H1 (cell line): ENCODE data around the gene STK36. TPM values are rescaled to one million over a fixed set of nuclear protein-coding genes. Genes with fewer than 3 reads are reported as not detected.

Experiments
- CTCF ChIA-PET: fragments of 300-600 bp; sonication (Branson Sonifier 250); formaldehyde crosslinking; loops from one replicate; lab custom pipeline; 2021; ENCODE audit not compliant: partially characterized antibody; lab: Charles Lee
- POLR2A ChIA-PET: fragments of 300-600 bp; sonication (Branson Sonifier 250); formaldehyde crosslinking; loops from one replicate; lab custom pipeline; 2021; ENCODE audit warnings: inconsistent platforms; ENCODE audit not compliant: partially characterized antibody; lab: Charles Lee
- DNase-seq, 2 experiments: peaks; one replicate each; pipeline versions ENCODE4 v3.0.0 to v3.0.0-alpha.2; 2010 to 2022; ENCODE audit warnings: low spot score in 2 of 2, low read depth in 1 of 2, mixed read lengths in 1 of 2
- FAIRE-seq: peaks from 2 replicates; lab custom pipeline; 2011; peaks lifted over from hg19 to GRCh38; lab: Jason Lieb, UNC
- H2AFZ ChIP-seq: 2 replicates; pipeline ENCODE4 v1.8.1; 2012; ENCODE audit warnings: low read length, inconsistent platforms
- H2AK5ac ChIP-seq: 2 replicates; pipeline ENCODE4 v1.6.1; 2013; ENCODE audit warnings: low read depth, low read length
- H2BK120ac ChIP-seq: replicated peaks from 2 replicates; pipeline ENCODE3; 2013; ENCODE audit warnings: low read depth, low read length, inconsistent platforms
- H2BK12ac ChIP-seq: 2 replicates; pipeline ENCODE4 v1.6.1; 2013; ENCODE audit warnings: low read depth, low read length
- H2BK15ac ChIP-seq: 2 replicates; pipeline ENCODE4 v1.6.1; 2013; ENCODE audit warnings: low read length
- H2BK20ac ChIP-seq: 2 replicates; pipeline ENCODE4 v1.6.1; 2013; ENCODE audit warnings: low read length
- H2BK5ac ChIP-seq: 2 replicates; pipeline ENCODE4 v1.6.1; 2013; ENCODE audit warnings: low read depth, low read length
- H3K14ac ChIP-seq: 2 replicates; pipeline ENCODE4 v1.6.1; 2013; ENCODE audit warnings: inconsistent platforms; ENCODE audit not compliant: insufficient read length
- H3K18ac ChIP-seq: 2 replicates; pipeline ENCODE4 v1.6.1; 2013; ENCODE audit warnings: low read length; ENCODE audit errors: extremely low read depth
- H3K23ac ChIP-seq: 2 replicates; pipeline ENCODE4 v1.6.1; 2013; ENCODE audit warnings: inconsistent platforms; ENCODE audit not compliant: insufficient read length
- H3K23me2 ChIP-seq: 2 replicates; pipeline ENCODE4 v1.6.1; 2013; ENCODE audit warnings: low read depth, low read length
- H3K27ac ChIP-seq: 2 replicates; pipeline ENCODE4 v1.6.1; 2011; ENCODE audit warnings: low read depth, low read length, inconsistent platforms
- H3K27me3 ChIP-seq, 4 experiments: replicated peaks in 1 of 4; 1 replicate in 1 of 4; 2 replicates in 3 of 4; pipeline versions ENCODE4 v1.6.1 to v1.8.1; 2011 to 2013; ENCODE audit warnings: low read length in 3 of 4, mild to moderate bottlenecking in 3 of 4, inconsistent platforms in 2 of 4, mixed read lengths in 2 of 4, moderate library complexity in 1 of 4; ENCODE audit not compliant: control insufficient read depth in 3 of 4, insufficient read depth in 3 of 4; ENCODE audit errors: extremely low read depth in 1 of 4
- H3K36me3 ChIP-seq, 4 experiments: 2 replicates each; pipeline versions ENCODE4 v1.6.1 to v1.8.1; 2011 to 2013; ENCODE audit warnings: mild to moderate bottlenecking in 4 of 4, low read length in 3 of 4, moderate library complexity in 2 of 4, control low read depth in 1 of 4, inconsistent platforms in 1 of 4; ENCODE audit not compliant: insufficient read depth in 4 of 4, control insufficient read depth in 2 of 4
- H3K4ac ChIP-seq: replicated peaks from 2 replicates; pipeline ENCODE3; 2013; ENCODE audit warnings: low read length, low read depth, mixed read lengths, inconsistent platforms; ENCODE audit not compliant: insufficient read length
- H3K4me1 ChIP-seq, 4 experiments: replicated peaks in 1 of 4; 1 replicate in 1 of 4; 2 replicates in 3 of 4; pipeline versions ENCODE4 v1.6.1 to v1.8.1; 2011 to 2013; ENCODE audit warnings: low read length in 3 of 4, inconsistent platforms in 2 of 4, mixed read lengths in 1 of 4; ENCODE audit not compliant: insufficient read depth in 4 of 4, control insufficient read depth in 3 of 4
- H3K4me2 ChIP-seq, 2 experiments: 2 replicates each; pipeline versions ENCODE4 v1.6.1 to v1.8.1; 2011 to 2013; ENCODE audit warnings: low read depth in 2 of 2, low read length in 2 of 2, control low read depth in 1 of 2, inconsistent platforms in 1 of 2, mild to moderate bottlenecking in 1 of 2; ENCODE audit not compliant: insufficient read depth in 1 of 2
- H3K4me3 ChIP-seq, 4 experiments: fragments of 200-600, 300-600 bp in 1 of 4; sonication (generic), shearing (Covaris generic), sonication (Bioruptor Twin) in 1 of 4; 2 replicates each; pipeline versions ENCODE4 v1.5.1 to v1.8.1; 2011 to 2016; ENCODE audit warnings: low read length in 4 of 4, low read depth in 3 of 4, control low read depth in 2 of 4, inconsistent platforms in 2 of 4, mild to moderate bottlenecking in 2 of 4, mixed read lengths in 1 of 4, moderate library complexity in 1 of 4; ENCODE audit not compliant: insufficient read depth in 2 of 4; ENCODE audit errors: extremely low read depth in 1 of 4
- H3K56ac ChIP-seq: replicated peaks from 2 replicates; pipeline ENCODE3; 2013; ENCODE audit warnings: low read depth, mild to moderate bottlenecking, mixed read lengths, low read length, inconsistent platforms; ENCODE audit not compliant: insufficient read length
- H3K79me1 ChIP-seq: 2 replicates; pipeline ENCODE4 v1.6.1; 2013; ENCODE audit warnings: low read depth, low read length, control low read depth
- H3K79me2 ChIP-seq, 2 experiments: 2 replicates each; pipeline versions ENCODE4 v1.6.1 to v1.8.1; 2012 to 2013; ENCODE audit warnings: low read length in 2 of 2, mild to moderate bottlenecking in 2 of 2, inconsistent platforms in 1 of 2; ENCODE audit not compliant: insufficient read depth in 2 of 2, control insufficient read depth in 1 of 2
- H3K9ac ChIP-seq, 4 experiments: replicated peaks in 1 of 4; 1 replicate in 1 of 4; 2 replicates in 3 of 4; pipeline versions ENCODE4 v1.6.1 to v1.8.1; 2011 to 2013; ENCODE audit warnings: low read depth in 3 of 4, low read length in 3 of 4, control low read depth in 2 of 4, mild to moderate bottlenecking in 2 of 4, moderate library complexity in 2 of 4, inconsistent platforms in 1 of 4; ENCODE audit errors: extremely low read depth in 1 of 4
- H3K9me3 ChIP-seq, 2 experiments: 2 replicates each; pipeline versions ENCODE4 v1.6.1 to v1.8.1; 2012 to 2013; ENCODE audit warnings: mild to moderate bottlenecking in 2 of 2, moderate library complexity in 2 of 2, control low read depth in 1 of 2, inconsistent platforms in 1 of 2, low read depth in 1 of 2, low read length in 1 of 2, mixed read lengths in 1 of 2; ENCODE audit not compliant: insufficient read depth in 2 of 2
- H4K20me1 ChIP-seq, 2 experiments: replicated peaks in 1 of 2; 2 replicates each; pipeline versions ENCODE3 to v1.8.1; 2011 to 2013; ENCODE audit warnings: inconsistent platforms in 2 of 2, low read length in 2 of 2, mild to moderate bottlenecking in 1 of 2; ENCODE audit not compliant: insufficient read depth in 2 of 2, control insufficient read depth in 1 of 2
- H4K5ac ChIP-seq: 2 replicates; pipeline ENCODE4 v1.6.1; 2013; ENCODE audit warnings: low read length, low read depth, mixed read lengths, inconsistent platforms; ENCODE audit not compliant: insufficient read length
- H4K8ac ChIP-seq: 2 replicates; pipeline ENCODE4 v1.8.0; 2013; ENCODE audit warnings: mild to moderate bottlenecking, moderate library complexity, low read length, inconsistent platforms; ENCODE audit not compliant: insufficient read depth; ENCODE audit errors: extremely low read depth
- H4K91ac ChIP-seq: replicated peaks from 2 replicates; pipeline ENCODE3; 2013; ENCODE audit warnings: low read length, mixed read lengths, inconsistent platforms; ENCODE audit not compliant: insufficient read length
- BACH1 ChIP-seq: IDR thresholded peaks from 2 replicates; pipeline ENCODE4 v1.6.1; 2012; ENCODE audit warnings: low read length, improper control_type of control experiment
- CBX5 ChIP-seq: fragments of 300-800, 300-1000 bp; sonication (generic); IDR thresholded peaks from 2 replicates; pipeline ENCODE4 v1.7.1; 2016; ENCODE audit warnings: antibody characterized with exemption, low read length, low read depth
- CBX8 ChIP-seq: fragments of 300-800, 300-1000 bp; sonication (generic); IDR thresholded peaks from 2 replicates; pipeline ENCODE4 v1.7.1; 2016; ENCODE audit warnings: low read depth, low read length, borderline replicate concordance
- EGR1 ChIP-seq: IDR thresholded peaks from 2 replicates; pipeline ENCODE4 v1.6.1; 2011; ENCODE audit warnings: low read depth, low read length, borderline replicate concordance
- NANOG ChIP-seq: IDR thresholded peaks from 2 replicates; pipeline ENCODE4 v1.6.1; 2011; ENCODE audit warnings: low read length, low read depth, mild to moderate bottlenecking, inconsistent platforms; ENCODE audit not compliant: insufficient read depth, poor library complexity, severe bottlenecking
- NRF1 ChIP-seq: IDR thresholded peaks from 2 replicates; pipeline ENCODE4 v1.6.1; 2011; ENCODE audit warnings: mild to moderate bottlenecking, low read depth, low read length, improper control_type of control experiment
- TBP ChIP-seq: IDR thresholded peaks from 2 replicates; pipeline ENCODE4 v1.6.1; 2011; ENCODE audit warnings: low read depth, low read length, improper control_type of control experiment
- YY1 ChIP-seq: IDR thresholded peaks from 2 replicates; pipeline ENCODE4 v1.6.1; 2011; ENCODE audit warnings: low read depth, mild to moderate bottlenecking, low read length
- WGBS, 2 experiments: shearing (Covaris generic) in 1 of 2; methylation state at CpG; one replicate each; pipeline versions ENCODE4 v1.1.6 to v1.1.7; 2013 to 2015; ENCODE audit warnings: low lambda C conversion rate in 2 of 2, mixed read lengths in 2 of 2, inconsistent platforms in 1 of 2, low coverage in 1 of 2, missing lambda C conversion rate in 1 of 2; ENCODE audit not compliant: insufficient replicate concordance in 2 of 2, insufficient coverage in 1 of 2, insufficient read length in 1 of 2; ENCODE audit errors: extremely low coverage in 1 of 2, missing lambda C conversion rate in 1 of 2; 5-methylcytosine and 5-hydroxymethylcytosine counted together
- polyA plus RNA-seq, 7 experiments: library from polyadenylated mRNA; depleted of rRNA in 3 of 7; stranded (reverse) in 5 of 7; unstranded in 2 of 7; fragments of >200 nt in 5 of 7; fragments of 200-250 nt in 2 of 7; gene quantifications; 1 replicate in 5 of 7; 2 replicates in 1 of 7; 4 replicates in 1 of 7; pipeline versions ENCODE4 v1.2.1 to v1.2.3, GENCODE V29; 2011 to 2013; ENCODE audit warnings: missing spikeins in 2 of 7, mixed read lengths in 2 of 7
- total RNA-seq: library from RNA; stranded (reverse); fragmentation: NEBNext Ultra II Directional; extraction: Animal tissue kit (Norgen Biotek cat#: 25700); gene quantifications from 2 replicates; pipeline ENCODE4 v1.2.1, GENCODE V29; 2021
- TF ChIP-seq, protein P1 (sequence below): IDR thresholded peaks from 2 replicates; pipeline ENCODE4 v1.6.1; 2011; ENCODE audit warnings: low read length, improper control_type of control experiment
- TF ChIP-seq, protein P2 (sequence below), 3 experiments: IDR thresholded peaks; 1 replicate in 2 of 3; 2 replicates in 1 of 3; pipeline versions ENCODE4 v1.5.1 to v1.6.1; 2011; ENCODE audit warnings: low read length in 3 of 3, mild to moderate bottlenecking in 3 of 3, inconsistent platforms in 2 of 3, low read depth in 1 of 3, moderate library complexity in 1 of 3; ENCODE audit not compliant: insufficient read depth in 1 of 3; ENCODE audit errors: control extremely low read depth in 1 of 3
- TF ChIP-seq, protein P3 (sequence below): IDR thresholded peaks from 2 replicates; pipeline ENCODE4 v1.6.1; 2012; ENCODE audit warnings: inconsistent platforms

STK36 gene
- total and polyA plus RNA-seq, 2 of the 8 experiments (the other 6 are each of a cell fraction or from before 2014, with no cell fraction given): 41.4 to 57.6 TPM

DNA sequence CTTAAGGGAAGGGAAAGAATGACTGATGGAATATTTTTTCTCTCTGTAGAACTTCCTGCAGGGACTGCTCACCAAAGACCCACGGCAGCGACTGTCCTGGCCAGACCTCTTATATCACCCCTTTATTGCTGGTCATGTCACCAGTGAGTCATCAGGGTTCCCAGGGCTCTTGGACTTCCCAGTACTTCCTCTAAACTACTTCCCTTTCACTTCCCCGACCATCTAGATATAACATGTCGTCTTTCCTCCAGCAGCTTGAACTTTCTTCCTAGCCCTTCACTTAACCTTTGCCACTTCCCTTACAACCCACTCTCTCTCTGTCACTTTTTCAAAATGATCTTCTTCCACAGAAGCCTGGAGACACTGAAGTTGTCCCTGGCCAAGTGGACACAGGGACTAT lies 7.2 kb downstream of the STK36 start:
- no peak overlapping the region for H3K56ac ChIP-seq
- no peaks in the 10 kb centered on the region for H3K4me1 ChIP-seq
- H3K9ac ChIP-seq: no peak overlapping the region
- H4K20me1 ChIP-seq: peaks cover 0 to 3% of the 10 kb centered on the region in 2 experiments
- no peaks in the 10 kb centered on the region for H3K23me2 ChIP-seq
- H3K23ac ChIP-seq: no peak overlapping the region
- no peaks in the 10 kb centered on the region for H3K27me3 ChIP-seq
- H3K18ac ChIP-seq: no peak overlapping the region
- no peak overlapping the region for H2BK15ac ChIP-seq
- no peak overlapping the region for H2BK120ac ChIP-seq
- no peak overlapping the region for H2BK20ac ChIP-seq
- no peak overlapping the region for H3K4ac ChIP-seq
- no peak overlapping the region for H4K91ac ChIP-seq
- H3K4me2 ChIP-seq: no peak overlapping the region
- H3K36me3 ChIP-seq: peaks cover 0 to 19% (median 10%) of the 10 kb centered on the region in 4 experiments; a peak in 5 of 8 replicates
- no peak overlapping the region for H2BK12ac ChIP-seq
- H3K4me3 ChIP-seq: no peak overlapping the region
- ChIA-PET POLR2A (no interaction called here), CTCF (interaction anchor here (2.1 kb wide), 1 partner anchor 9 kb away, joined by 11 read pairs; no protein-coding TSS in a partner anchor)
- no peak overlapping the region for H3K27ac ChIP-seq
- H2AFZ ChIP-seq: no peak overlapping the region
- DNase-seq (no peak), FAIRE-seq (no peak)
- 87% methylated on average over 4 of the region's 4 CpGs; no CpG with 5 or more reads in 1 of the 2 experiments for whole genome bisulfite sequencing, 2 experiments
- H3K79me1 ChIP-seq: no peaks in the 10 kb centered on the region
- H3K9me3 ChIP-seq: no peaks in the 10 kb centered on the region
- H3K79me2 ChIP-seq: no peaks in the 10 kb centered on the region
- no peak overlapping the region for H3K14ac ChIP-seq
- H2AK5ac ChIP-seq: no peak overlapping the region
- no peak overlapping the region for H4K5ac ChIP-seq
- H2BK5ac ChIP-seq: no peak overlapping the region
- no peak overlapping the region for H4K8ac ChIP-seq
- TF ChIP-seq CBX8 (no peak), NANOG (no peak), CBX5 (no peak), NRF1 (no peak), BACH1 (no peak), EGR1 (no peak), YY1 (no peak), TBP (no peak)
- TF ChIP-seq, protein P1, sequence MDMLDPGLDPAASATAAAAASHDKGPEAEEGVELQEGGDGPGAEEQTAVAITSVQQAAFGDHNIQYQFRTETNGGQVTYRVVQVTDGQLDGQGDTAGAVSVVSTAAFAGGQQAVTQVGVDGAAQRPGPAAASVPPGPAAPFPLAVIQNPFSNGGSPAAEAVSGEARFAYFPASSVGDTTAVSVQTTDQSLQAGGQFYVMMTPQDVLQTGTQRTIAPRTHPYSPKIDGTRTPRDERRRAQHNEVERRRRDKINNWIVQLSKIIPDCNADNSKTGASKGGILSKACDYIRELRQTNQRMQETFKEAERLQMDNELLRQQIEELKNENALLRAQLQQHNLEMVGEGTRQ: no peak
- TF ChIP-seq, protein P2, sequence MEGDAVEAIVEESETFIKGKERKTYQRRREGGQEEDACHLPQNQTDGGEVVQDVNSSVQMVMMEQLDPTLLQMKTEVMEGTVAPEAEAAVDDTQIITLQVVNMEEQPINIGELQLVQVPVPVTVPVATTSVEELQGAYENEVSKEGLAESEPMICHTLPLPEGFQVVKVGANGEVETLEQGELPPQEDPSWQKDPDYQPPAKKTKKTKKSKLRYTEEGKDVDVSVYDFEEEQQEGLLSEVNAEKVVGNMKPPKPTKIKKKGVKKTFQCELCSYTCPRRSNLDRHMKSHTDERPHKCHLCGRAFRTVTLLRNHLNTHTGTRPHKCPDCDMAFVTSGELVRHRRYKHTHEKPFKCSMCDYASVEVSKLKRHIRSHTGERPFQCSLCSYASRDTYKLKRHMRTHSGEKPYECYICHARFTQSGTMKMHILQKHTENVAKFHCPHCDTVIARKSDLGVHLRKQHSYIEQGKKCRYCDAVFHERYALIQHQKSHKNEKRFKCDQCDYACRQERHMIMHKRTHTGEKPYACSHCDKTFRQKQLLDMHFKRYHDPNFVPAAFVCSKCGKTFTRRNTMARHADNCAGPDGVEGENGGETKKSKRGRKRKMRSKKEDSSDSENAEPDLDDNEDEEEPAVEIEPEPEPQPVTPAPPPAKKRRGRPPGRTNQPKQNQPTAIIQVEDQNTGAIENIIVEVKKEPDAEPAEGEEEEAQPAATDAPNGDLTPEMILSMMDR (IDR thresholded peaks at IDR 0.05; ENCODE audit: control extremely low read depth in 1 of 3, insufficient read depth in 1 of 3, low read depth in 1 of 3, low read length in 3 of 3): no peak
- TF ChIP-seq, protein P3, sequence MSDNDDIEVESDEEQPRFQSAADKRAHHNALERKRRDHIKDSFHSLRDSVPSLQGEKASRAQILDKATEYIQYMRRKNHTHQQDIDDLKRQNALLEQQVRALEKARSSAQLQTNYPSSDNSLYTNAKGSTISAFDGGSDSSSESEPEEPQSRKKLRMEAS: no peak
